Endodermal cell (in vitro differentiated cells): ENCODE measurements around the gene CCNI. TPM values are rescaled to one million over a fixed set of nuclear protein-coding genes. Genes with fewer than 3 reads are reported as not detected.

Experiments
- DNase-seq: peaks from one replicate; pipeline ENCODE4 v3.0.0-alpha.2; 2017
- H3K27ac ChIP-seq: 2 replicates; pipeline ENCODE4 v1.5.1; 2013; ENCODE audit warnings: mild to moderate bottlenecking, low read depth, low read length, moderate library complexity
- H3K27me3 ChIP-seq: 2 replicates; pipeline ENCODE4 v1.6.1; 2013; ENCODE audit warnings: mild to moderate bottlenecking, low read length, moderate library complexity; ENCODE audit not compliant: insufficient read depth, control insufficient read depth, poor library complexity, severe bottlenecking
- H3K36me3 ChIP-seq: 2 replicates; pipeline ENCODE4 v1.7.0; 2013; ENCODE audit warnings: mild to moderate bottlenecking, low read length, moderate library complexity; ENCODE audit not compliant: control insufficient read depth, insufficient read depth
- H3K4me1 ChIP-seq: one replicate; pipeline ENCODE4 v1.7.0; 2013; ENCODE audit warnings: low read length; ENCODE audit not compliant: control insufficient read depth, insufficient read depth
- H3K4me3 ChIP-seq: 2 replicates; pipeline ENCODE4 v1.5.1; 2013; ENCODE audit warnings: mild to moderate bottlenecking, low read length, moderate library complexity
- H3K9ac ChIP-seq: 2 replicates; pipeline ENCODE4 v1.6.1; 2013; ENCODE audit warnings: mild to moderate bottlenecking, low read length, moderate library complexity; ENCODE audit not compliant: poor library complexity, severe bottlenecking; ENCODE audit errors: extremely low read depth
- H3K9me3 ChIP-seq: 2 replicates; pipeline ENCODE4 v1.6.1; 2013; ENCODE audit warnings: mild to moderate bottlenecking, low read length, moderate library complexity; ENCODE audit not compliant: control insufficient read depth
- H3K27ac Mint-ChIP-seq: 2 replicates; pipeline ENCODE4 v1.8.0; 2020; ENCODE audit warnings: mixed read lengths
- H3K27me3 Mint-ChIP-seq: 2 replicates; pipeline ENCODE4 v1.8.0; 2021; ENCODE audit warnings: mild to moderate bottlenecking, mixed read lengths; ENCODE audit not compliant: insufficient read depth
- H3K36me3 Mint-ChIP-seq: 2 replicates; pipeline ENCODE4 v1.8.0; 2020; ENCODE audit warnings: low read depth, mixed read lengths
- H3K4me1 Mint-ChIP-seq: 2 replicates; pipeline ENCODE4 v1.8.0; 2020; ENCODE audit warnings: mixed read lengths
- H3K4me3 Mint-ChIP-seq: 2 replicates; pipeline ENCODE4 v1.8.0; 2020; ENCODE audit warnings: mild to moderate bottlenecking, moderate library complexity, mixed read lengths
- H3K9me3 Mint-ChIP-seq: 2 replicates; pipeline ENCODE4 v1.8.0; 2020; ENCODE audit warnings: mild to moderate bottlenecking, mixed read lengths
- WGBS, 2 experiments: methylation state at CpG; one replicate each; pipeline versions ENCODE4 v1.1.5 to v1.1.7; 2013; ENCODE audit warnings: missing lambda C conversion rate in 2 of 2, mixed read lengths in 1 of 2; ENCODE audit not compliant: insufficient coverage in 1 of 2, insufficient read length in 1 of 2; 5-methylcytosine and 5-hydroxymethylcytosine counted together
- total RNA-seq, 2 donors: library from RNA; stranded (reverse); fragmentation: NEBNext Ultra II Directional in 1 of 2; extraction: Animal tissue kit (Norgen Biotek cat#: 25700) in 1 of 2; gene quantifications; 2 replicates in 1 of 2; 3 replicates in 1 of 2; pipeline ENCODE4 v1.2.1, GENCODE V29; 2021
- TF ChIP-seq, protein P1 (sequence below): fragments of 200-600 bp; sonication (generic); conservative IDR thresholded peaks from 2 replicates; pipeline ENCODE4 v1.5.0; 2021; ENCODE audit warnings: antibody characterized with exemption, mild to moderate bottlenecking

Gene CCNI
- total RNA-seq, 2 donors from 2014 or later: 283 to 302 TPM

DNA sequence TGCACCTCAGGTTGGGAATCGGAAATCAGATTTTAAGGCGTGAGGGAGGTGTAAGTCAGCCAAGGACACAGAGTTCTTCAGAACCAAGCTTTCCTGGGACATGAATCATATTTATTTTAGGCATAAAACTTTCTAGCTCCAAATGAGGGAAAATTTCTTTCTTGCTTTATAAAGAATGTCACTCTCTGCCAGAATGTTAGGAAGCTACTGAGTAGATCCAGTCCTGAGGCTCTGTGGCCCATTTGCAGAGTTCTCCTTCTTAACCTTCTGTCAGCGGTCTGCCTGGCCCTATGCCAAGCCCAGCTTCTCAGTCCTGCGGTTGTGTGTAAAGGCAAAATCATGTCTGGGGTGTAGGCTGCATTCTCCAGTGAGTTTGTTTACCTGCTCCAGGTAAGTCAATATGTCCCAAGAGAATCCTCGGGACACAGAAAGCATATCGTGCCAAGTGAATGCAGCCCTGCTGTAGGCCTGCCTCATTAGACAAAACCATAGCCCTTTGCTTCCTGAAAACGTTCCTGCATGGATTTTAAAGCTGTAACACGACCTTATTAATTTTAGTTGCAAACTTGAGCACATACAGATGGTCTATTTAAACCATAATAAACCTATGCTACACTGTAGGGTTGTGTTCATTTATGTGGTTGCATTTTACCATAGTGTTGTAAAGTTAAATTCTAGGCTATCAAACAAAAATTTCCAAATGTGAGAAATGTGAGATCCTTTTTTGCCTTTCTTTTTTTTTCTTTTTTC, 29.2 kb upstream of the CCNI start:
- H3K36me3 ChIP-seq: no peaks in the 10 kb centered on the region
- WGBS, 2 experiments: 83 to 85% methylated on average over 7 to 8 of the region's 8 CpGs
- no peak overlapping the region for H3K9ac ChIP-seq
- no peak overlapping the region for H3K4me3 Mint-ChIP-seq
- no peak overlapping the region for H3K27ac ChIP-seq
- peaks cover 2% of the 10 kb centered on the region for H3K4me1 ChIP-seq
- H3K36me3 Mint-ChIP-seq: no peaks in the 10 kb centered on the region
- H3K9me3 ChIP-seq: no peaks in the 10 kb centered on the region
- no peaks in the 10 kb centered on the region for H3K27me3 ChIP-seq
- peaks cover 20% of the 10 kb centered on the region for H3K4me1 Mint-ChIP-seq
- TF ChIP-seq, protein P1, sequence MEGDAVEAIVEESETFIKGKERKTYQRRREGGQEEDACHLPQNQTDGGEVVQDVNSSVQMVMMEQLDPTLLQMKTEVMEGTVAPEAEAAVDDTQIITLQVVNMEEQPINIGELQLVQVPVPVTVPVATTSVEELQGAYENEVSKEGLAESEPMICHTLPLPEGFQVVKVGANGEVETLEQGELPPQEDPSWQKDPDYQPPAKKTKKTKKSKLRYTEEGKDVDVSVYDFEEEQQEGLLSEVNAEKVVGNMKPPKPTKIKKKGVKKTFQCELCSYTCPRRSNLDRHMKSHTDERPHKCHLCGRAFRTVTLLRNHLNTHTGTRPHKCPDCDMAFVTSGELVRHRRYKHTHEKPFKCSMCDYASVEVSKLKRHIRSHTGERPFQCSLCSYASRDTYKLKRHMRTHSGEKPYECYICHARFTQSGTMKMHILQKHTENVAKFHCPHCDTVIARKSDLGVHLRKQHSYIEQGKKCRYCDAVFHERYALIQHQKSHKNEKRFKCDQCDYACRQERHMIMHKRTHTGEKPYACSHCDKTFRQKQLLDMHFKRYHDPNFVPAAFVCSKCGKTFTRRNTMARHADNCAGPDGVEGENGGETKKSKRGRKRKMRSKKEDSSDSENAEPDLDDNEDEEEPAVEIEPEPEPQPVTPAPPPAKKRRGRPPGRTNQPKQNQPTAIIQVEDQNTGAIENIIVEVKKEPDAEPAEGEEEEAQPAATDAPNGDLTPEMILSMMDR: no peak
- no peak overlapping the region for H3K27ac Mint-ChIP-seq
- H3K9me3 Mint-ChIP-seq: no peaks in the 10 kb centered on the region
- no peak overlapping the region for H3K4me3 ChIP-seq
- H3K27me3 Mint-ChIP-seq: no peaks in the 10 kb centered on the region
- no peak for DNase-seq

DNA sequence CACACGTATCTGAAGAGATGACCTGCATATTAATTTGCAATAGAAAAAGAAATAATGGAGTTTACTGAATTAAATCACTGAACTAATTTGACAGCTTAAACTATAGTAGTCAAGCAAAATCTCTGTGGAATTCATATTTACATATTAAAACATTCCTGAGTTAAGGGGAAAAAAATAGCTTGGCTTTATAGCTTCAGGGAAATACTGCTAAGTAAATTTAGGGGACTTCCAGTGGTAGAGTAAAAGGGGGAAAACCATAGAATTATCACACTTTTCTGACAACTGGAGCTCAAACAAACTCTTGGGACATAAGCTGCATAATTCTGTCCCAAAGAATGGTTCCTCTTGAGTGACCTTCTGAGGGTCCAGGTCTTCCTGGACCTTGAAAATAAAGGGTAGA, 28.6 kb upstream of the CCNI start:
- Histone ChIP-seq H3K9ac (no peak overlapping the region), H3K4me3 (no peak overlapping the region), H3K4me1 (peaks cover 2% of the 10 kb centered on the region), H3K27me3 (no peaks in the 10 kb centered on the region), H3K9me3 (no peaks in the 10 kb centered on the region), H3K36me3 (no peaks in the 10 kb centered on the region), H3K27ac (no peak overlapping the region)
- 80 to 100% methylated on average over 1 of the region's 1 CpG for WGBS, 2 experiments
- H3K27ac Mint-ChIP-seq: no peak overlapping the region
- TF ChIP-seq, protein P1: no peak
- H3K4me3 Mint-ChIP-seq: no peak overlapping the region
- no peaks in the 10 kb centered on the region for H3K36me3 Mint-ChIP-seq
- peaks cover 21% of the 10 kb centered on the region for H3K4me1 Mint-ChIP-seq
- H3K27me3 Mint-ChIP-seq: no peaks in the 10 kb centered on the region
- no peaks in the 10 kb centered on the region for H3K9me3 Mint-ChIP-seq
- DNase-seq: no peak

DNA sequence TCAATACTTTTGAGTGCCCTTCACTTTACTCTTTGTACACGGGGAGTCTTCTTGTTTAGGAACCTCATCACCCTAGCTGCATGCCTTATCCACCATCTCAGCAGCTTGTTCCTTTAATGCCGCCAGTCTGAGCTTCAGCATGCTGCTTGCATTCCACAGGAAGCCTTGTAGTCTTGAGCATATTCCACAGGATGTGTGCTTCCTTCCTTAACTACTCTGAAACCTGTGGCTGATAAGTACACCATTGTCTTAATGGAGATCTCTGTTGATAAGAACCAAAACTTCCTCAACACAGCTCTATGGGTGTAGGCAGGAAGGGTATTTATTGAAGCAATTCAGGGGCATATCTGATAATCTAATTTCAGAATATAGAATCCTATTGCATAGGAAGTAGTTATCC, 24.4 kb upstream of the CCNI start:
- H3K4me1 Mint-ChIP-seq: peaks cover 20% of the 10 kb centered on the region
- no peaks in the 10 kb centered on the region for H3K27me3 Mint-ChIP-seq
- H3K36me3 Mint-ChIP-seq: no peaks in the 10 kb centered on the region
- H3K4me1 ChIP-seq: peaks cover 5% of the 10 kb centered on the region
- no peaks in the 10 kb centered on the region for H3K36me3 ChIP-seq
- no peak overlapping the region for H3K27ac Mint-ChIP-seq
- no peaks in the 10 kb centered on the region for H3K9me3 ChIP-seq
- TF ChIP-seq, protein P1: no peak
- 65 to 92% methylated on average over 2 of the region's 2 CpGs for WGBS, 2 experiments
- H3K9me3 Mint-ChIP-seq: no peaks in the 10 kb centered on the region
- DNase-seq: no peak
- no peak overlapping the region for H3K9ac ChIP-seq
- no peak overlapping the region for H3K4me3 Mint-ChIP-seq
- no peaks in the 10 kb centered on the region for H3K27me3 ChIP-seq
- H3K27ac ChIP-seq: no peak overlapping the region
- no peak overlapping the region for H3K4me3 ChIP-seq
